Nephron (organoid): ENCODE measurements around the gene TEX2.

Source experiments
- H3K27ac Mint-ChIP-seq, 3 experiments: 2 replicates each; pipeline ENCODE4 v1.8.0; 2020; ENCODE audit warnings: mixed read lengths in 3 of 3, mild to moderate bottlenecking in 2 of 3, moderate library complexity in 1 of 3
- H3K27me3 Mint-ChIP-seq: 2 replicates; pipeline ENCODE4 v1.8.0; 2021; ENCODE audit warnings: low read depth, mild to moderate bottlenecking, moderate library complexity, mixed read lengths
- H3K36me3 Mint-ChIP-seq: 2 replicates; pipeline ENCODE4 v1.8.0; 2020; ENCODE audit warnings: low read depth, mixed read lengths
- H3K4me1 Mint-ChIP-seq: 2 replicates; pipeline ENCODE4 v1.8.0; 2020; ENCODE audit warnings: mixed read lengths
- H3K4me3 Mint-ChIP-seq, 3 experiments: 2 replicates each; pipeline ENCODE4 v1.8.0; 2020; ENCODE audit warnings: mild to moderate bottlenecking in 3 of 3, mixed read lengths in 3 of 3, moderate library complexity in 2 of 3
- H3K9me3 Mint-ChIP-seq: 2 replicates; pipeline ENCODE4 v1.8.0; 2020; ENCODE audit warnings: mixed read lengths
- CTCF ChIP-seq, 3 experiments: fragments of 200-600 bp; sonication (generic); IDR thresholded peaks; one replicate each; pipeline ENCODE4 v1.5.0; 2021; ENCODE audit warnings: antibody characterized with exemption in 3 of 3; ENCODE audit not compliant: unreplicated experiment in 3 of 3

Gene TEX2

GRCh38 chr17:64111831-64112230 lies 151.2 kb downstream of the TEX2 start:
- no peak for TF ChIP-seq CTCF (IDR thresholded peaks at IDR 0.05; ENCODE audit: unreplicated experiment in 3 of 3)
- Mint-ChIP-seq H3K36me3 (no peaks in the 10 kb centered on the region), H3K4me1 (peaks cover 7% of the 10 kb centered on the region), H3K27ac (no peak overlapping the region), H3K27me3 (no peaks in the 10 kb centered on the region), H3K9me3 (no peaks in the 10 kb centered on the region), H3K4me3 (no peak overlapping the region)

- Mint-ChIP-seq H3K27me3 (no peaks in the 10 kb centered on the region), H3K36me3 (no peaks in the 10 kb centered on the region), H3K27ac (no peak overlapping the region), H3K4me1 (peaks cover 11% of the 10 kb centered on the region), H3K4me3 (no peak overlapping the region), H3K9me3 (no peaks in the 10 kb centered on the region)
- no peak for TF ChIP-seq CTCF (IDR thresholded peaks at IDR 0.05; ENCODE audit: unreplicated experiment in 3 of 3)
These were observed 152.5 kb downstream of the TEX2 start for GRCh38 chr17:64110379-64111152.

- TF ChIP-seq CTCF (IDR thresholded peaks at IDR 0.05; ENCODE audit: unreplicated experiment in 3 of 3) = no peak
- Mint-ChIP-seq H3K27ac (no peak overlapping the region), H3K27me3 (no peaks in the 10 kb centered on the region)
These were observed 153.7 kb downstream of the TEX2 start for GRCh38 chr17:64109400-64109799.

GRCh38 chr17:64107500-64108236 lies 155.4 kb downstream of the TEX2 start:
- Mint-ChIP-seq H3K4me3 (no peak overlapping the region), H3K9me3 (no peaks in the 10 kb centered on the region), H3K36me3 (no peaks in the 10 kb centered on the region), H3K27me3 (no peaks in the 10 kb centered on the region), H3K27ac (peak overlapping the region; percentile 49 to 72 (median 72)), H3K4me1 (peaks cover 11% of the 10 kb centered on the region)
- TF ChIP-seq CTCF (IDR thresholded peaks at IDR 0.05; ENCODE audit: unreplicated experiment in 3 of 3) = no peak

More at GRCh38 chr17:64109400-64109799, 153.7 kb downstream of the TEX2 start:
- no peaks in the 10 kb centered on the region for H3K36me3 Mint-ChIP-seq
- H3K4me3 Mint-ChIP-seq = no peak overlapping the region
- H3K4me1 Mint-ChIP-seq = peaks cover 11% of the 10 kb centered on the region
- H3K9me3 Mint-ChIP-seq = no peaks in the 10 kb centered on the region

- peaks cover 11% of the 10 kb centered on the region for H3K4me1 Mint-ChIP-seq
- no peaks in the 10 kb centered on the region for H3K27me3 Mint-ChIP-seq
- H3K36me3 Mint-ChIP-seq = no peaks in the 10 kb centered on the region
- H3K27ac Mint-ChIP-seq = peak overlapping the region in 2 of 3 experiments; percentile 1 to 75
- no peak for TF ChIP-seq CTCF (IDR thresholded peaks at IDR 0.05; ENCODE audit: unreplicated experiment in 3 of 3)
- H3K9me3 Mint-ChIP-seq = no peaks in the 10 kb centered on the region
- no peak overlapping the region for H3K4me3 Mint-ChIP-seq
These were observed 156.1 kb downstream of the TEX2 start for GRCh38 chr17:64106918-64107317.
